Panc1 (cell line): ENCODE data around the gene DOK5. TPM values are rescaled to one million over a fixed set of nuclear protein-coding genes. Genes with fewer than 3 reads are reported as not detected.

Experiments used
- ATAC-seq: fragments of 200-7000 bp; cut with Tn5 transposase; 2 replicates; pipeline ENCODE4 v1.9.1; 2020; ENCODE audit warnings: mild to moderate bottlenecking, moderate library complexity
- BruUV-seq: library from RNA; stranded (reverse); fragments of 400-500 nt; replicated peaks from 2 replicates; lab custom pipeline; 2021; lab: Mats Ljungman, UMichigan
- CTCF ChIA-PET: fragments of 300-600 bp; sonication (Branson Sonifier 250); formaldehyde crosslinking; loops from one replicate; lab custom pipeline; 2022; ENCODE audit warnings: antibody characterized with exemption; lab: Charles Lee
- POLR2A ChIA-PET: fragments of 300-600 bp; sonication (Branson Sonifier 250); formaldehyde crosslinking; loops from one replicate; lab custom pipeline; 2022; ENCODE audit warnings: antibody characterized with exemption; lab: Charles Lee
- DNase-seq: peaks from one replicate; pipeline ENCODE4 v3.0.0-alpha.2; 2010; ENCODE audit warnings: low read depth, low spot score
- H3K27ac ChIP-seq: 2 replicates; pipeline ENCODE4 v1.5.1; 2011; ENCODE audit warnings: mild to moderate bottlenecking, low read length, inconsistent platforms
- H3K27me3 ChIP-seq: fragments of 200-500 bp; sonication (Bioruptor generic); 2 replicates; pipeline ENCODE4 v1.6.0; 2014; ENCODE audit warnings: low read length, inconsistent platforms; ENCODE audit not compliant: control insufficient read depth, insufficient read depth
- H3K36me3 ChIP-seq: fragments of 200-500 bp; sonication (Bioruptor generic); 2 replicates; pipeline ENCODE4 v1.5.1; 2014; ENCODE audit warnings: inconsistent platforms, mild to moderate bottlenecking, low read length, moderate library complexity; ENCODE audit not compliant: control insufficient read depth, insufficient read depth
- H3K4me1 ChIP-seq: 2 replicates; pipeline ENCODE4 v1.5.1; 2011; ENCODE audit warnings: inconsistent platforms, mild to moderate bottlenecking, low read length, moderate library complexity; ENCODE audit not compliant: control insufficient read depth, insufficient read depth
- H3K4me3 ChIP-seq, 2 experiments: 2 replicates each; pipeline ENCODE4 v1.5.1; 2011 to 2012; ENCODE audit warnings: low read depth in 2 of 2, low read length in 2 of 2, mild to moderate bottlenecking in 2 of 2, inconsistent platforms in 1 of 2, moderate library complexity in 1 of 2
- H3K9me3 ChIP-seq: fragments of 200-500 bp; sonication (Bioruptor generic); 2 replicates; pipeline ENCODE4 v1.5.1; 2014; ENCODE audit warnings: low read depth, mild to moderate bottlenecking, inconsistent platforms, low read length, moderate library complexity; ENCODE audit not compliant: control insufficient read depth, insufficient read depth
- CTCF ChIP-seq: fragments of 450-650 bp; IDR thresholded peaks from 2 replicates; pipeline ENCODE4 v1.5.1; 2017; ENCODE audit warnings: mild to moderate bottlenecking
- POLR2AphosphoS5 ChIP-seq: IDR thresholded peaks from 2 replicates; pipeline ENCODE4 v1.6.1; 2012; ENCODE audit warnings: mild to moderate bottlenecking, low read depth, low read length, moderate library complexity
- REST ChIP-seq, 2 experiments: IDR thresholded peaks; 2 replicates each; pipeline ENCODE4 v1.6.1; 2011 to 2012; ENCODE audit warnings: low read depth in 2 of 2, control low read depth in 1 of 2, low read length in 1 of 2, mild to moderate bottlenecking in 1 of 2, moderate library complexity in 1 of 2; ENCODE audit not compliant: insufficient read depth in 1 of 2
- SIN3A ChIP-seq: IDR thresholded peaks from 2 replicates; pipeline ENCODE4 v1.6.1; 2012; ENCODE audit warnings: low read depth, mild to moderate bottlenecking, low read length, moderate library complexity, borderline replicate concordance; ENCODE audit not compliant: insufficient read depth
- TCF7L2 ChIP-seq: IDR thresholded peaks from 2 replicates; pipeline ENCODE4 v1.6.1; 2011; ENCODE audit warnings: mild to moderate bottlenecking, low read depth, low read length, inconsistent platforms
- in situ Hi-C: cut with HindIII; loops from 2 replicates; pipeline ENCODE4 v1.10.0; 2016; ENCODE audit warnings: low sequenced_read_pairs, low pct_unique_long_range_greater_than_20kb
- intact Hi-C: fragments of 100-400 bp; cut with micrococcal nuclease; formaldehyde crosslinking; loops from one replicate; pipeline ENCODE4 v1.10.0; 2022; ENCODE audit not compliant: unreplicated experiment
- total RNA-seq: library from RNA; stranded (reverse); gene quantifications from one replicate; pipeline ENCODE4 v1.2.1, GENCODE V29; 2021; ENCODE audit not compliant: unreplicated experiment

Gene DOK5
- total RNA-seq, 1 experiment from 2014 or later: 0.18 TPM

GRCh38 chr20:54517241-54517975 is 42.0 kb downstream of the DOK5 start:
- CTCF ChIA-PET: no interaction called here
- in situ Hi-C loops (no loop called here), intact Hi-C loops (no loop called here)
- no TSS peak for BruUV-seq
- ATAC-seq (no peak), DNase-seq (no peak)
- H3K36me3 ChIP-seq: no peaks in the 10 kb centered on the region
- H3K27me3 ChIP-seq: no peaks in the 10 kb centered on the region
- H3K27ac ChIP-seq: no peak overlapping the region
- H3K4me1 ChIP-seq: no peaks in the 10 kb centered on the region
- no peak overlapping the region for H3K4me3 ChIP-seq
- H3K9me3 ChIP-seq: no peaks in the 10 kb centered on the region
- TF ChIP-seq CTCF (no peak), POLR2AphosphoS5 (no peak), REST (IDR thresholded peaks at IDR 0.05; ENCODE audit: insufficient read depth in 1 of 2, low read depth in 2 of 2, low read length in 1 of 2) (no peak), SIN3A (no peak), TCF7L2 (no peak)
- POLR2A ChIA-PET: no interaction called here

GRCh38 chr20:54524849-54525248 is 49.5 kb downstream of the DOK5 start:
- Histone ChIP-seq H3K4me3 (no peak overlapping the region), H3K4me1 (no peaks in the 10 kb centered on the region), H3K36me3 (no peaks in the 10 kb centered on the region), H3K27me3 (peaks cover 2% of the 10 kb centered on the region), H3K9me3 (no peaks in the 10 kb centered on the region), H3K27ac (no peak overlapping the region)
- TF ChIP-seq POLR2AphosphoS5 (no peak), SIN3A (no peak), REST (IDR thresholded peaks at IDR 0.05; ENCODE audit: insufficient read depth in 1 of 2, low read depth in 2 of 2, low read length in 1 of 2) (no peak), TCF7L2 (no peak), CTCF (no peak)
- intact Hi-C loops (no loop called here), in situ Hi-C loops (no loop called here)
- POLR2A ChIA-PET: interaction anchor here (0.5 kb wide), 1 partner anchor 1453 kb away, joined by 4 read pairs; no protein-coding TSS in a partner anchor
- DNase-seq (no peak), ATAC-seq (no peak)
- BruUV-seq: no TSS peak
- CTCF ChIA-PET: no interaction called here
